PFSK-1 (cell line): ENCODE measurements around the gene IQGAP2.

Experiments used
- FOXP2 ChIP-seq: optimal IDR thresholded peaks from 2 replicates; pipeline ENCODE3; 2011; ENCODE audit warnings: borderline replicate concordance, control low read depth, inconsistent platforms; ENCODE audit not compliant: insufficient read depth; ENCODE audit errors: extremely low read length, extremely low read depth
- POLR2AphosphoS5 ChIP-seq: IDR thresholded peaks from 2 replicates; pipeline ENCODE4 v1.6.1; 2012; ENCODE audit warnings: low read depth, mild to moderate bottlenecking, control low read depth, low read length, moderate library complexity
- REST ChIP-seq, 2 experiments: IDR thresholded peaks; 2 replicates each; pipeline versions ENCODE4 v1.6.1 to v1.8.0; 2011 to 2012; ENCODE audit warnings: low read depth in 2 of 2, low read length in 2 of 2, control low read depth in 1 of 2, inconsistent platforms in 1 of 2, mild to moderate bottlenecking in 1 of 2, moderate library complexity in 1 of 2; ENCODE audit not compliant: insufficient read depth in 1 of 2
- SIN3A ChIP-seq: IDR thresholded peaks from 2 replicates; pipeline ENCODE4 v1.6.1; 2012; ENCODE audit warnings: mild to moderate bottlenecking, low read length, moderate library complexity, borderline replicate concordance; ENCODE audit not compliant: insufficient read depth
- TAF1 ChIP-seq: IDR thresholded peaks from 2 replicates; pipeline ENCODE4 v1.6.1; 2012; ENCODE audit warnings: low read length, control low read depth, borderline replicate concordance; ENCODE audit not compliant: insufficient read depth

The IQGAP2 gene

GRCh38 chr5:76455531-76456133 is 52.5 kb downstream of the IQGAP2 start:
- TF ChIP-seq POLR2AphosphoS5 (no peak), REST (IDR thresholded peaks at IDR 0.05; ENCODE audit: insufficient read depth in 1 of 2, low read depth in 2 of 2, low read length in 2 of 2) (no peak), FOXP2 (no peak)

GRCh38 chr5:76456258-76456657 is 53.2 kb downstream of the IQGAP2 start:
- no peak for TF ChIP-seq SIN3A
- no peak for TF ChIP-seq REST (IDR thresholded peaks at IDR 0.05; ENCODE audit: insufficient read depth in 1 of 2, low read depth in 2 of 2, low read length in 2 of 2)
- TF ChIP-seq POLR2AphosphoS5: no peak
- TF ChIP-seq TAF1: no peak
- no peak for TF ChIP-seq FOXP2

GRCh38 chr5:76457674-76458485 is 54.8 kb downstream of the IQGAP2 start:
- no peak for TF ChIP-seq SIN3A
- TF ChIP-seq REST (IDR thresholded peaks at IDR 0.05; ENCODE audit: insufficient read depth in 1 of 2, low read depth in 2 of 2, low read length in 2 of 2): no peak

- no peak for TF ChIP-seq TAF1
- no peak for TF ChIP-seq POLR2AphosphoS5
- TF ChIP-seq REST (IDR thresholded peaks at IDR 0.05; ENCODE audit: insufficient read depth in 1 of 2, low read depth in 2 of 2, low read length in 2 of 2): no peak
- TF ChIP-seq SIN3A: no peak
- no peak for TF ChIP-seq FOXP2
Measured at GRCh38 chr5:76458486-76458830, 55.4 kb downstream of the IQGAP2 start.

GRCh38 chr5:76460104-76460503 is 57.0 kb downstream of the IQGAP2 start:
- no peak for TF ChIP-seq TAF1
- TF ChIP-seq SIN3A: no peak
- TF ChIP-seq FOXP2: no peak
- TF ChIP-seq POLR2AphosphoS5: no peak
- TF ChIP-seq REST (IDR thresholded peaks at IDR 0.05; ENCODE audit: insufficient read depth in 1 of 2, low read depth in 2 of 2, low read length in 2 of 2): no peak
